ELR (cell line): ENCODE measurements around the gene CASR.
A peak's percentile ranks its signal among the peaks of the same experiment; 100 is the strongest.

ENCODE experiments used
- DNase-seq: peaks from one replicate; pipeline ENCODE4 v3.0.0-alpha.2; 2015; ENCODE audit warnings: low read depth

Gene CASR

DNA sequence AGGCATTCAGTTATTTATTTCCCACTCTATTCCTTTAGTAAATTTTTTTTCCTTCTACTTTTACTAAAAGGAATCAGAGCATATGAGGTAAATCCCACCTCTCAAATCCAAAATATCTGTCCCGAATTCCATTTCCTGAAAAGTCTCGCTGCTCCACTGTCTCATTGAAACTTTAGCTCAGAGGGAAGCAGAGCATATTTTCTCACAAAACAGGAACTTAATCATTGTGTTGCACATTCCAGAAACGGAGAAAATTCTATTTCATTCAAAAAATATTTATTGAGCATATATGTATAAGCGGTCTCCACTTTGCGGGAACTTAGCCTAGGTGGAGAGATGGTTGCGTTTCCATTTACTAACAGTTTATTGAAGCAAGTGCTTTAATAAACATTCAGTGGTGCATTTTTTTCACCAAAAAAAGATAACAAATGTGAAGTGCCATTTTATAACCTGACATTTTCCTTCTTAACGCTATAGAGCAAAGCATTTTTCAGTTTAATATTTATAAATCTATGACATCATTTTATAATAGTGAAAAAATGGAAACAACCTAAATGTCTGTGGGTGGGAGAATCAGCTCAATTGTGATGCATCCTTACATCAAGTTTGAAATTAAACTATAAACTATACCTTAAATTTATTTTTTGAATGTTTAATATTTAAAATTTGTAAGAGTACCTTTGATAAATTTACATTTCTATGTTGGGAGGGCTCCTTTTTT lies 74.3 kb downstream of the CASR start:
- DNase-seq, result no peak

DNA sequence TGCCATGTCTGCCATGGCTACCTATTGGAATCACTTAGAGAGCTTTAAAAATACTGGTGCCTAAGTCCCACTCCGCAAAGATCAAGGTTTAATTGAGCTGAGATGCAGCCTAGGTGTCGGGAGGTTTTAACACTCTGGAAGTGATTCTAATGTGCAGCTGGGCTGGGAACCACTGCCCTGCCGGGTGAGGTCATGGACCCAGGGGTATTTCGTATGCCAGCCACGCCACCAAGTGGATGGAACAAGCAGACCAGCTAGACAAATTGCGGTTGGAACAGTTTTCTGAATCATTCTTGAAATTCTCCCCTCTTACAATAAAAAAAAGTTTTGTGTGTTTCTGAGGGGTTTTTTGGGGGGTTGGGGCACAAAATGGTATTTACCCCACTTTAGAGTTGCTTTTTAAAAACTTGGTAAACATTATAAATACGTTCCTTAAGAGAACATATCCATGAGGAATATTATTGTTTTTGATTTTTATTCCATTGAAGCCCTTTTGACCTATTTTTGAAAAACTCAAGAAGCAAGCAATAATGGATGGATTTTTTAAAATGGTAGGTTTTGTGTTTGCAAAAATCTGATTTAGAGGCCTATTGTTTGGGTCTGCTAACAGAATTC lies 75.4 kb downstream of the CASR start:
- DNase-seq, result peak; percentile 78

DNA sequence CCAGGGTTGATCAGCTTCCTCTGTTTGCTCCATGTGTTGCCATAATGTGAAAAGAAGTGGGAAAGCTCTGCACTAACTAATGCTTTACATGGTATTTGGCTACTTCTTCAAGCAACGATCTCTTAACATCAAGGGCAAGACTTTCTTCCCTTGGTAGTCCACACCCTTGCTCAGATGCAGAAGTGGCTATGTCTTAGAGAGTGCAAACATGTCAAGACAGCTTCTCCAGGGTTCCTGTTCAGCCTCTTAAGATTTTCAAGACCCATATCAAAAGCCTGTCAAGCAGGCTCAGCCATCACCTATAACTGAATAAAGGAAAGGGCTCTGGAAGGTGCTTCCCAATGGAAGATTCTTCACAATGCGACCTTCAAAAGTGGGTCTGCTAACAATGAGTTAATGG lies 76.7 kb downstream of the CASR start:
- no peak for DNase-seq

GRCh38 chr3:122263058-122263457 lies 79.6 kb downstream of the CASR start:
- no peak for DNase-seq

- no peak for DNase-seq
These were observed 80.6 kb downstream of the CASR start for GRCh38 chr3:122263974-122264588.

GRCh38 chr3:122265957-122266356 lies 82.5 kb downstream of the CASR start:
- peak; percentile 18 for DNase-seq

GRCh38 chr3:122268257-122269024 lies 85.0 kb downstream of the CASR start:
- DNase-seq, result no peak

DNA sequence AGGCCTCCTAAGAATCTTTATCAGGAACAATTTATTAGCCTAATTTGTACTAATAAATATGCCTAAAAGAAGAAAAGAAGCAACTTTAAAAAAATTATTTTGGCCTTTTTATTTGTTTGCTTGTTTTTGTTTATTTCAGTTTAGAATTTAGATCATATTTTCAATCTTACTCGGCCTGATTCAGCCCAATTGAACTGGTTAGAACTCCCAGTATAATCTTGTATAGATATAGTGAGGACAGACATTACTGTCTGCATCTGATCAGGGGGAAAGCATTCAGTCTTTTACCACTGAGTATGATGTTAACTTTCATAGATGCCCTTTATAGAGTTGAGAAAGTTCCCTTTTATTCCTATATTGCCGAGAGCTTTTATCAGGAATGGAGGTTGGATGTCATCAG lies 85.6 kb downstream of the CASR start:
- DNase-seq, result no peak

GRCh38 chr3:122271246-122271898 lies 87.9 kb downstream of the CASR start:
- no peak for DNase-seq

- DNase-seq, result no peak
These were observed 89.4 kb downstream of the CASR start for GRCh38 chr3:122272879-122273278.

DNA sequence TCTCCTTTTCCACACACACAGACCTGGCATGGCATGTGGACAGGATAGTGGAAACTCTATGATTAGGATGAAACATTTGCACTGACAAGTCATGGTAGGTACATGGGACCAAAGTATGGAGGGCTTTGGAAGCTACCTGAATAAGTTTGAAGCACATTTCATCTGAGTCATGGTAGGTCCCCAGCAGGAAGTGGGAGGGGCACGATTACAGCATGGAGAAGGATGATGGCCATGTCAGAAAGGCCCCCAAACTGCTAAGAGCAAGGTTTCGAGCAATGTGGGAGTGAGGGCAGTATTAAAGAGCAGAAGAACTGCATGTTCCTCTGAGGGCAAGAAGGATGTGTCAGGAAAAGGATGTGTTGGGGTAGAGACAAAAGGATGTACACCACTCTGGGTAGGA lies 90.0 kb downstream of the CASR start:
- no peak for DNase-seq

DNA sequence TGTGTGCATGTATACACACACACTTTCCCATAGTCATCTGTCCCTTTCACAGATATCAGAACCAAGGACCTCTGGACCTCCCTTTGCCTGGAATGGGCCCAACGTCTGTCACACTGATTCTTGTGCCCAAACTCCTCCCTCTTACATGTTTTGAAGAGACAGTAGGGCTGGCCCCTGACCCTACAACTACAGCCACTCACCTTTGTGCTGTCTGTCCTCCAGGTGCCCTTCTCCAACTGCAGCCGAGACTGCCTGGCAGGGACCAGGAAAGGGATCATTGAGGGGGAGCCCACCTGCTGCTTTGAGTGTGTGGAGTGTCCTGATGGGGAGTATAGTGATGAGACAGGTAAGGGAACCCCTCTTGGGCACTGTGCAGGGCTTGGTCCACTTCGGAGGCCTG lies 98.4 kb downstream of the CASR start:
- no peak for DNase-seq

- no peak for DNase-seq
These were observed 100.5 kb downstream of the CASR start for GRCh38 chr3:122283796-122284445.

DNA sequence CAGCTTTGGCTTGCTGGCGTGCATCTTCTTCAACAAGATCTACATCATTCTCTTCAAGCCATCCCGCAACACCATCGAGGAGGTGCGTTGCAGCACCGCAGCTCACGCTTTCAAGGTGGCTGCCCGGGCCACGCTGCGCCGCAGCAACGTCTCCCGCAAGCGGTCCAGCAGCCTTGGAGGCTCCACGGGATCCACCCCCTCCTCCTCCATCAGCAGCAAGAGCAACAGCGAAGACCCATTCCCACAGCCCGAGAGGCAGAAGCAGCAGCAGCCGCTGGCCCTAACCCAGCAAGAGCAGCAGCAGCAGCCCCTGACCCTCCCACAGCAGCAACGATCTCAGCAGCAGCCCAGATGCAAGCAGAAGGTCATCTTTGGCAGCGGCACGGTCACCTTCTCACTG lies 101.0 kb downstream of the CASR start:
- no peak for DNase-seq

- DNase-seq, result no peak
These were observed 110.9 kb downstream of the CASR start for GRCh38 chr3:122294359-122294758.

DNA sequence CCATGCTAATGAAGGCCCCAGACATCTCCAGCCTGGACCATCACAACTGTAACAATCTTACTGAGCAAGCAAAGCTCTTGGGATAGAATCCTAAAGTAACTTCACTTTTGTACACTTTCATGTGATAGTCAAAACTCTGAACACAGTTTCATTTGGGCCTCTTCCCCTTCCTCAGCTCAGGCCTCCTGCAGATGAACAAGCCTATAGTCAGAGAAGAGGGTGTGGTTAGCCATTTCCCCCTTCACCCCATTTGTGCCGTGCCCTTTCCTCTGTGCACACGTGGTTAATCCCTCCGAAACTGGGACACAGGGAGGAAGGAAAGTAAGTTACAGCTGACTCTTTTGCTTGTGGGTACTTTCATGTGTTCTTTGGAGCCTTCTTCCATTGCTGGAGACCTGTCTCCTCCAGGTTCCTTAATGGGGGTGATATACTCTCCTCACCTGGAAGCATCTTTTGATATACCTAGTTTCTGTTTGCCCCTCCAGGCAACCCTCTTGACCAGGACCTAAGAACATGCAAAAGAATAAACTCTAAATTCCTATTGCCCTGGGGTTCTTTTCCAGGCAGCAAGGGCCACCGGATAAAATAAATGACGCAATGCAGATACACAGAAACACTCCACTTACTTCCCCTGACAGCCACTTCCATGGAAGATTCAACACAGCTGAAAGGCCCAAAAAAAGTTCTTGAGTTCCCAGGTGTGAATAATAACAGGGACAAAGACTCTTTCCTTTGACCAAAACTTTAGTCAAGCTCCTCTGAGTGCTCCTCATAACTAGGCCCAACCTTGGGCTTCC lies 112.0 kb downstream of the CASR start:
- DNase-seq, result no peak

GRCh38 chr3:122298239-122298638 lies 114.8 kb downstream of the CASR start:
- DNase-seq, result no peak

DNA sequence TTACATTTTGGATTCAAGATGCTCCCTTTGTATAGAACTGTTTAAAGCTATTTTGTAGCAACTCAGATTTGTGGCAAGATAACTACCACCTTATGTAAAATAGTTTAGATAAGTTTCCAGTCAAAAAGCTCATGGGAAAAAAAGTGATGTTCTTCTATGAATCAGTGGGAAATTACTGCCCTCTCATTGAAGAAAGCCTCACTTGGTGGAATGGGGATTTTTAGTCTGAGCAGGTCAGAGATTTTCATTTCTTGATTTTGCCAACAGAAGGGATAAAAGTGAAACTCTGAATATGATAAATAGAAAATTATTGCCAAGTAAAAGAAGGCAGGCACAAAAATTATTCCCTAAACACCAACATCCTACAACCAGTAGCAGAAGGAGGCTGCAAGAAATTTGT lies 115.7 kb downstream of the CASR start:
- no peak for DNase-seq

DNA sequence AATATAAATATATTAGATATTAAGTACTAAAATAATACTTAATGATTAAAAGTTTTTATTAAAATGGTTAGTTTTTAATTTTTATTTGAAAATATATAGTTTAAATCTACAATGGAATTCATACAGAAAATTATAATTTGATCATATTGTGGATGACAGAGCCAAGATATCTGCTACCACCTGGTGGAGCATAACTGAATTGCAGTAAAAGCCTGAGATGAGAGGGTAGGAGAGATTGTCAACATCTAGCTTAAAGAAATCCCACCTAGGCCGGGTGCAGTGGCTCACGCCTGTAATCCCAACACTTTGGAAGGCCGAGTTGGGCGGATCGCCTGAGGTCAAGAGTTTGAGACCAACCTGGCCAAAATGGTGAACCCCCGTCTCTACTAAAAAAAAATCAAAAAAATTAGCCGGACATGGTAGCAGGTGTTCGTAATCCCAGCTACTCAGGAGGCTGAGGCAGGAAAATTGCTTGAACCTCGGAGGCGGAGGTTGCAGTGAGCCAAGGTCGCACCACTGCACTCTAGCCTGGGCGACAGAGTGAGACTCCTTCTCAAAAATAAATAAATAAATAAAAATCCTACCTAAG lies 116.5 kb downstream of the CASR start:
- peak; percentile 47 for DNase-seq

DNA sequence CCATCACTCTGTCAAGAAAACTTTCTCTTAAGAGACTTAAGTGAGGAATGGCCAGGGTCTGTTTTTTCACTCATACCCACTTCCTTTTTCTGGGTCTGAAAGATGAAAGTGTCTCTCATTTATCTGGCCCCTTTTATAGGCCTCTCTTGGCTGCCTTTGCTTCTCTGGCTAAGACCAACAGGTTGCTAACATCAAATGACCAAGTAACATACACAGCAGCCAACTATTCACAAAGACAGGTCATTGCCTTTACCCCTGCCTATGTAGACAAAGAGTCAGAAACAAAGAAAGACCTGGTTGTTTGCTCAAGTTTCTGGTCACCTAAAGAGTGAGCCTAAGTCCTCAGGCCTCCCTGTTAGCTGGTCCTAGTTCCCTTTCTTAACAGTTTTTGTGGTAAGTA lies 117.6 kb downstream of the CASR start:
- DNase-seq, result no peak
